ENCODE measurements around the gene ST6GAL2.

ST6GAL2 gene

GRCh38 chr2:106885971-106886915, at the start of gene ST6GAL2 (continued):
- peak; percentile 47; the same call in 1 of the 2 replicates for TF ChIP-seq PBX3 (CRISPR knock-in tag; IDR thresholded peaks at IDR 0.05)
- no peak for TF ChIP-seq TCF7L2 (IDR thresholded peaks at IDR 0.05; ENCODE audit: borderline replicate concordance, low read depth, low read length)
- TF ChIP-seq ZBTB6 (tag by site-specific recombination; IDR thresholded peaks at IDR 0.05): no peak
- no peak for TF ChIP-seq ZNF155 (tag by site-specific recombination; IDR thresholded peaks at IDR 0.05)
- TF ChIP-seq ZBTB7A (tag by site-specific recombination; IDR thresholded peaks at IDR 0.05; ENCODE audit: low read depth): no peak
- TF ChIP-seq ZNF585B (tag by site-specific recombination; IDR thresholded peaks at IDR 0.05): no peak
- no peak for TF ChIP-seq ZNF488 (tag by site-specific recombination; IDR thresholded peaks at IDR 0.05)
- 0 out of 2 replicates have a peak, but pooled peaks have one; percentile 14 for TF ChIP-seq ZNF335 (tag by site-specific recombination; conservative IDR thresholded peaks at IDR 0.05)
- no peak for TF ChIP-seq ZNF704 (tag by site-specific recombination; IDR thresholded peaks at IDR 0.05)
- no peak for TF ChIP-seq ZNF211 (tag by site-specific recombination; IDR thresholded peaks at IDR 0.05; ENCODE audit: low read depth)
- TF ChIP-seq ZNF214 (tag by site-specific recombination; IDR thresholded peaks at IDR 0.05; ENCODE audit: borderline replicate concordance): no peak
- no peak for TF ChIP-seq ZNF133 (tag by site-specific recombination; IDR thresholded peaks at IDR 0.05)
- TF ChIP-seq ZNF518A (tag by site-specific recombination; conservative IDR thresholded peaks at IDR 0.05; ENCODE audit: low read depth): no peak
- TF ChIP-seq ZBTB8A (tag by site-specific recombination; IDR thresholded peaks at IDR 0.05): no peak
- TF ChIP-seq TSHZ1 (tag by site-specific recombination; IDR thresholded peaks at IDR 0.05; ENCODE audit: borderline replicate concordance): no peak
- TF ChIP-seq ZNF248 (tag by site-specific recombination; IDR thresholded peaks at IDR 0.05): no peak
- no peak for TF ChIP-seq KLF10 (tag by site-specific recombination; IDR thresholded peaks at IDR 0.05)
- peak; percentile 36 for TF ChIP-seq ZFHX2 (tag by site-specific recombination; conservative IDR thresholded peaks at IDR 0.05)
- no peak for TF ChIP-seq ZNF843 (tag by site-specific recombination; IDR thresholded peaks at IDR 0.05)
- TF ChIP-seq ZNF555 (tag by site-specific recombination; conservative IDR thresholded peaks at IDR 0.05): no peak
- TF ChIP-seq KLF16 (tag by site-specific recombination; IDR thresholded peaks at IDR 0.05): no peak
- no peak for TF ChIP-seq ZNF777 (tag by site-specific recombination; IDR thresholded peaks at IDR 0.05; ENCODE audit: borderline replicate concordance)
